GM18511 (cell line): Measurements from ENCODE around the gene FLII.
"Not testable (repeated sequence)": the region's sequence is repeated elsewhere in the genome, so short reads cannot be mapped to it uniquely, and the experiment has no call there.

Experiments
- ATAC-seq: cut with Tn5 transposase; IDR thresholded peaks from one replicate; pipeline ENCODE4 v1.9.1; 2021; ENCODE audit warnings: mild to moderate bottlenecking, moderate library complexity; ENCODE audit not compliant: unreplicated experiment

The FLII gene

DNA sequence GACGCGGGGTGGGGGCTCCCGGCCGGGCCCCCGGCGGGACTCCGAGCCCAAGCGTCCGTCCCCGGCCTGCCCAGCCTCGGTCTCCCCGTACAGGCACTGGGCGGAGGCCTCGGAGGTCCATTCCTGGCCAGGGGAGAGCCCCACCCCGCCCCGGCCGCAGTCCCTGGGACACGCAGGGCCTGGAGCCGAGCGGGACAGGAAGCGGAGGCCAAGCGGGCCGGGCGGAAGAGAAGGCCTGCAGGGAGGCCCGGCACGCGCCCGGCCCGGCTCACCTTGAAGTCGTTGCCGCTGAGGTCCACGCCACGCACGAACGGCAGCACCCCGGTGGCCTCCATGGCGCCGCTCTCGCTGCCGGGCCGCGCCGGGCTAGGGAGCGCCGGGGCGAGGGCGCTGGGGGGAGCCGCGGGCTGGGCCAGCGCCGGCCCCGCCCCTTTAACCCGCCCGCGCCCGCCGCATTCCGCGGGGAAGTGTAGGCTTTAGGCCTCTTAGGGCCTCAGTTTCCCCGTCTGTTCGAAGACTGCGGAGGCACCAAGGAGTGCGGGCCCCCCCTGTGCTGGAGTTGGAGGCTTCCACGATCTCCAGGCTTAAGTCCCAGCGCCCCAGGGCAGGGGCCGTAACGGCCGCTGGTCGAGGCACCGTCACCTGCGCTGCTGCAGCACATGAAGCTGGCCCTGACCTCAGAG lies at the start of gene FLII:
Gene FLII (minus strand): TSS at position 383 of the 683 bp plus-strand sequence. CDS start 48 bp downstream, at position 335.
- ATAC-seq, result peak; percentile 27

DNA sequence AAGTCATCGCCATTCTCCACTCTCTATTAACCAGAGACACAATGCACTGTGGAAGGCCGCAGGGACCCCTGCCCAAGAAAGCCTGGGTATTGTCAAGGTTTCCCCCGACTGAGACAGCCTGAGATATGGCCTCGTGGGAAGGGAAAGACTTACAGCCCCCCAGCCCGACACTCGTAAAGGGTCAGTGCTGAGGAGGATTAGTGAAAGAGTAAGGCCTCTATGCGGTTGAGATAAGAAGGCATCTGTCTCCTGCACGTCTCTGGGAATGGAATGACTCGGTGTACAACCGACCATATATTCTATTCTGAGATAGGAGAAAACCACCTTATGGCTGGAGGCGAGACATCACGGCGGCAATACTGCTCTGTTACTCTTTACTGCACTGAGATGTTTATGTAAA lies 44.7 kb upstream of the FLII start:
- not testable (repeated sequence) for ATAC-seq

DNA sequence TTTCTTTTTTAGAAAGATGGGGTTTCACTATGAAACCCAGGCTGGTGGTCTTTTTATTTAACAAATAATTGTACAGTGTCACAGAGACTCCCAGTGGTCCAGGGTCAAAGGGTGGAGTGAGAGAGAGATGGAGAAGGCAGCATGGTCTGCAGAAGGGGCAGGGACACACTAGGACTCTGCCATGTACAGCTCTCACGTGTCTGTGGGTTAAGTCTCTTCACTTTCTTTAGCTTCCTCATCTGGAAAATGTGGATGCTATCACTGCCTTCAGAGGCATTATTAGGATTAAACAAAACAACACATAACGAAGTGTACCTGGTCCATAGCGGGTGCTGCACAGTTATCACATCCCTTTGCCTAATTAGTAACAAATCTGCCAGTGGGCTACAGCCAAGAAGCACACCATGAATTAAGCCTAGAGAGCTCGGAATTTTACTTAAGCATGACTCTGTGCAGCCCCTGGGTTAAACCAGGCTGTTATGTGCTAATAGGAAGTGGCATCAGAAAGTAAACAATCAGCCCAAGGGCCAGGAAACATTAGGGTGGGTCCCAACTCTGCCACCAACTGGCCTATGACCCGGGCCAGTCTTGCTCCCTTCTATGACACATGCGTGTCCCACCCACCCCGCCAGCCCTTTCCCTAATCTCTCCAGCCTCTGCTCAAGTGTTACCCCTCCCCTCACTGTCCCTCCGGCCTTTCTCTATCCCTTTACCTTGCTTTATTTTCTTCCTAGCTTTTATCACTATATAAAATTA lies 42.4 kb upstream of the FLII start:
- no peak for ATAC-seq

DNA sequence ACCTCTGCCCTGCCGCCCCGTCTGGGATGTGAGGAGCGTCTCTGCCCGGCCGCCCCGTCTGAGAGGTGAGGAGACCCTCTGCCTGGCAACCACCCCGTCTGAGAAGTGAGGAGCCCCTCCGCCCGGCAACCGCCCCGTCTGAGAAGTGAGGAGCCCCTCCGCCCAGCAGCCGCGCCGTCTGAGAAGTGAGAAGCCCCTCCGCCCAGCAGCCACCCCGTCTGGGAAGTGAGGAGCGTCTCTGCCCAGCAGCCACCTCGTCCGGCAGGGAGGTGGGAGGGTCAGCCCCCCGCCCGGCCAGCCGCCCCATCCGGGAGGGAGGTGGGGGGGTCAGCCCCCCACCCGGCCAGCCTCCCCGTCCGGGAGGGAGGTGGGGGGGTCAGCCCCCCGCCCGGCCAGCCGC lies 39.5 kb upstream of the FLII start:
- ATAC-seq, result not testable (repeated sequence)

DNA sequence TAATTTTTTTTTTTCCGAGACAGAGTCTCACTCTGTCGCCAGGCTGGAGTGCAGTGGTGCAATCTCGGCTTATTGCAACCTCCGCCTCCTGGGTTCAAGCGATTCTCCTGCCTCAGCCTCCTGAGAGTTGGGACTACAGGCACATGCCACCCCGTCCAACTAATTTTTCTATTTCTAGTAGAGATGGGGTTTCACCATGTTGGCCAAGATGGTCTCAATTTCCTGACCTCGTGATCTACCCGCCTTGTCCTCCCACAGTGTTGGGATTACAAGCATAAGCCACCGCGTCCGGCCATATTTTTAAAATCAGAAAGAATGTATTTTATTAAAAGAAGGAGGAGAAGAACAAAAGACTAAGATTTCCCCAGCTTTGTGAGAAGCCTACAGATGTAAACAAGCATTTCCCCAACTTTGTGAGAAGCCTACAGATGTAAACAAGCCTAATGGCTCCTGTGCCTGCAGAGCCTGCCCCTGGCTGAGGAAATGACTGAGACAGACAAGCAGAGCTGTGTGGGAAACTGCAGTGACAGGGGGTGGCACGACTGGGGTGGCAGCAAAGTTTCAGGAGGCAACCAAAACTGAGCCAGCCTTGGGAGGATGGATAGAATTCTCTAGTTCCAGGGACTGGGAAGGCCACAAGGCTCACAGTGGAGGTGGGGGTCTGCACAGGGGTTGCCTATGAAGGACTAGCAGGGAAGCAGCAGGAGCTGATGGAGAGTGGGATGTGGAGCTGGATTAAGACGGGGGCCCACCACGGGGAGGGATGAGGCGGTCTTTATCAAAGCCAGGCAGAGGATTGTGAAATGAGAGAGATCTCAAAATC lies 33.4 kb upstream of the FLII start:
- ATAC-seq, result no peak

DNA sequence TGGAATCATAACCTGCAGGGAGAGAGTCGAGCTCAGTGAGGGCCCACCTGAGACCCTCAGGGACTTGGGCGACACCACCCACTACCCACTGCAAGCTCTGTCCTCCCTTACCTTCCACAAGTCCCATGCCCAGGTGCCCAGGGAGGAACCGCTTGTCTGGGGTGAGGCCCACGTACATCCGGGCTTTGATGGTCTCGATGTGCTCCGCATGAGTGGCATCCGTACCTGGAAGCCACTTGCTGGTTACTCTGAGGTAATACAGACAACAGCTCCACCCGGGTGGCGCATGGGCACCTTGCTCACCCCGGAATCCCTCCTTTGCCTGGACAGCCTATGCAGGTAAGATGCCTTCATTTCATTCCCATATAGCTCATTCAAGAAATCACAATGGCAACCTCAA lies 26.8 kb upstream of the FLII start:
- ATAC-seq, result no peak

DNA sequence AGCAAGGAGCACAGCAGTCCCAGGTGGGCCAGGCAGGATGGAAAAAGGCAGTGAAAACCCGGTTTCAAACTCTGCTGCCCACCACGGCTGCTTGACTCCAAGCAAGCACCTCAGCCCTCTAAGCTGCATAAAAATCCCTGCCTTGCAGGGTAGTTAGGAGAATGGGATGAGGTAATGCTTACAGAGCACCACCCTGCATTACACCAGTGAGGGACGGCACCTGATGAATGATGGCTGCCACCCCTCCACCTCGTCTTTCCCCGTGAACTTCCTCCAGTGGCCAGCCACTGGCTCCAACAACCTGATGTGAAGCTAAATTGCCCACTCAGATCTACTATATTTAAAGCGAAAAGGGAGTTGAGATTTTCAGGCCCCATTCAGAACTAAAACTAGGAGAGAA lies 23.2 kb upstream of the FLII start:
- ATAC-seq, result no peak

DNA sequence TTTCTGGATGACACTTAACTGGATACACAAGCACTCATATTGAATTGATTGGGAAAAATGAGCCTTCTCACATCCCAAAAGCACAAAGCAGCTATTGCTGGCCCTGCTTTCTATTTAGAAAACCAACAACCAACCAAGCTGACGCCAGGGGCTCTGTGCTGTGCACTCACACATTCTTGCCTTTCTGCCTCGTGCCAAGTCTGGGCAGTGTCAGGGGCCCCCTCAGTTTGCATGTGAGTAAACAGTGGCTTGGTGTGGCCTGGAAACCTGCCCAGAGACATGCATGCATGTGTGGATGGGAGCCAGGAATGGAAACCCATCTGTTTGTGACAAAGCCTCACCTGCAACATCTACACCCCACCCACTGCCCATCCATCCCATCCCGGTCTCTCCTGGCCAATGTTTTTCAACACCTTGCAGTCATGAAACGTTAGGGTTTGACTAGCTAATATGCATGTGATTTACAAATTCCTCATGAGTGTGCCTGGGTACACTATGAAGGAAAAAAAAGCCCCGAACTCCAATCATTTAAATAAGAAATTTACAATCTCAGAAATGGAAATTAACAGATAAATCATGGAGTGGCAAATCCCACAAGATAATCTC lies 22.3 kb upstream of the FLII start:
- no peak for ATAC-seq

DNA sequence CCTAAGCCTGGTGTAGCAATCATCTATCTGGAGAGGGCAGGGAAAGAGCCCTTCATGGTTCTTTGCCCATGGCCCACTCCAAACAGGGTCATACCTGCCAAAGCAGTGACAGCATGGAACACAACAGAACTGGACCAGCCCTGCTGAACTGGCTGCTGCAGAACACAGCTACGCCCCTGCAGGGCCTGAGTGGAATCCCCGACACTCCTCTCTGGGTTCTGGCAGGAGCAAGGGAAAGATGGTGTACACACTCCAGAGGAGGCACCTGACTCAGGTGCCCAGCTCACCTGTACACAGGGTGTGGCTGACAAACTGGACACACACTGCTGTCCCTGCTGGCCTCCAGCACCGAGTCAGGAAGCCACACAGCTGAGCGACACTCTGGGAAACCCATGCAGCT lies 21.7 kb upstream of the FLII start:
- no peak for ATAC-seq

DNA sequence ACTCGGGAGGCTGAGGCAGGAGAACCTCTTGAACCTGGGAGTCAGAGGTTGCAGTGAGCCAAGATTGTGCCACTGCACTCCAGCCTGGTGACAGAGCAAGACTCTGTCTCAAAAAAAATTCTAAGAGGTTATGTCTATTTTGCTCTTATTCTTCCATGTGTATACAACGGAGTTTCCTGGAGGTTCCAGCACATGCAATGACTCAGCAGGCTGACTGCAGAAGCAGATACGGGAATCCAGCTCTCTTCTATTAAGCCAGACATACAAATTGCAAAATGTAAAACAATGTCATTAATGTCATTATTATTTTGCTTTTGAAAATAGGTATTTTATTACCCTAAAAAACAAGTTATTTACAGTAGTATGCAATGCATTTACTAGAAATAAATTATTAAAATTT lies 20.3 kb upstream of the FLII start:
- no peak for ATAC-seq

DNA sequence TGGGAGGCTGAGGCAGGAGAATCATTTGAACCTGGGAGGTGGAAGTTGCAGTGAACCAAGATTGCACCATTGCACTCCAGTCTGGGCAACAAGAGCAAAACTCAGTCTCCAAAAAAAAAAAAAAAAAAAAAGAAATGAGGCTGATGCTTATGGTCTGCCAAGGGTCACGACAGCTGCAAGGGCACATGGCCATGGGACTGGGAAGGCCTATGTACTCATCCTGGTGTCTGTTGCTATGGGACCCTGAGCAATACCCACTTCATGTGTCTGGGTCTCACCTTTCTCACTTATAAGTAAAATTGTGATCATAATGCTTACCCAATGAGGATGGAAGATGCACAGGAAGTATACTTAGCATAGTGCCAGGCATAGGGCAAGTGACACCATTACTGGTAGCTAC lies 18.5 kb upstream of the FLII start:
- ATAC-seq, result no peak

DNA sequence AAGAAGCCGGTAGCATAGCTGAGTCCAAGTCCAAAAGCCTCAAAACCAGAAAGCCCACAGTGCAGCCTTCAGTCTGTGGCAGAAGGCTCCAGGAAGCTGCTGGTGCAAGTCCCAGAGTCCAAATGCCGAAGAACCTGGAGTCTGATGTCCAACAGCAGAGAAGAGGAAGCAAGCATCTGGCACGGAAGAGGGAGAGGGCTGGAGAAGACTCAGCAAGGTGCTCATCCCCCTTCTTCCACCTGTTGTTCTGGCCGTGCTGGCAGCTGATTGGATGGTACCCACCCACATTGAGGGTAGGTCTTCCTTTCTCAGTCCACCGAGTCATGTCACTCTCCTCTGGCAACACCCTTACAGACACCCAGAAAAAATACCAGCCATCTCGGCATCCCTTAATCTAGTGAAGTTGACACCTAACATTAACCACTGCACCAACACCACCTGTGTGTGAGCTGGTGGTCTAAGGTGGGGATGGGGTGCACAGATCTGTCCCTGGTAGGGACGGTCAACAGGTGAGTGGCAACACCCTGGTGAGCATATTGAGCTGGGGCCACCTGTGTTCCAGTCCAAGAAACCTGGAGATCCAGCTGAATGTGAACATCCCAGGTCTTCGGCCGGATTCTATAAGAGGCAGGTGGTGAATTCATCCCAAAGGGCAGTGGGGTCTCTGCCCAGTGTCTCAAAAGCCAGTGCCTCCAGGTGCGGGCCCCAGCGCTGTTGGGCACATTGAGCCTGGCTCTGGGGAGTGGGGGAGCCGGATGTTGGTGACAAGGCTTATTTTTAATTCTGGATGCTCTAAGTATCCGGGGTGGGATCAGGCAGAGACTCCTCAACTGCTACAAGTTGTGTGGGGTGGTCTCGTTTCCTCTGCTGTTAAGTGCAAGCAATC lies 11.8 kb upstream of the FLII start:
- ATAC-seq, result no peak

DNA sequence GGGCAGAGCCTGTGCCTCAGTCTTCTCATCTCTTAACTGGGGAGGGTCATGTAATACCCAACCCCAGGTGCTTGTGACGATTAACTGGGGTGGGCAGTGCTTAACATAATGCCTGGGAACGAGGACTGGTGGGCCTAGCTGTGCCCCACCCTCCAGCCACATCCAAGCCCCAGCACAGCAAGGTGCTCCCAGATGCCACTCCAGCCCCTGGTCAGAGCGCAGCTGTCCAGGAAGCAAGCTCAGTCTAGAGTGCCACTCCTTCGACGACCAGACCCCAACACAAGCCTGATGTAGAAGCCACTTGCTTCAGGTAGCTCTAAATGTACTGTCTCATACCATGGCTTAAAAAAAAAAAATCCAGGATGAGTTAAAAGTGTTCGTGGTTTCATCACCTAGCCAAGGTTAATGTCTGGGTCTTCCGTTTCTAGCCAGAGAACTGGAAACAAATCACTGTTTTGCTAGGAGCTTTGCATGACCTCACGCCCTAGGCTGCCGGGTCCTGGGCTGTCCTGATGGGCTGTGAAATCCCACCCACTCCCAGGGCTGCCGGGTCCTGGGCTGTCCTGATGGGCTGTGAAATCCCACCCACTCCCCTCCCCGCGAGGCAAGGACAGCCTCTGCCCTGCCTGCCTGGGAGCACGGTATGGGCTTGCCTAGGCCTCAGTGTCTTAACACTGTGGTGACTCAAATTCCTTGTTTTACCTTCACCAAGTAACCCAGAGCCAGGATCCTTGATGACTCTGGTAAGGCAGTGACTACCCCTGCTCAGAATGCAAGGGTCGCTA lies 9.6 kb upstream of the FLII start:
- ATAC-seq, result no peak

DNA sequence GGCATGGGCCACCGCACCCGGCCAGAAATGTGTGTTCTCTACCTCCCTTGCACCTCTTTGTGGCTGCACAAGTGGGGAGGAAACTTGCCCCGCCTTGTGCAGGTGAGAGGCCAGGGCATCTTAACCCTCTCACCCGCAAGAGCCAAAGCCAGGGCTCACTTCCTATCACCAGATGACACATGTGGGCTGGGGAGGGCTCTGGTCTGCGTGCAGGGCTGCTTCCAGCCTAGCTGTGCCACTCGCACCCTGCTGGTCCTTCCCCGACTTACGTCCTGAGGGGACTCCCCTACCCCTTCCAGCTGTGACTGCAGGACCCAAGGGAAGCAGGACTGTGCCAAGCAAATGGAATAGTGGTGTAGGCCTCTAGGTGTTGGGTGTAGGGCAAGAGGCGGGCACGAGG lies 8.8 kb upstream of the FLII start:
- ATAC-seq, result no peak

DNA sequence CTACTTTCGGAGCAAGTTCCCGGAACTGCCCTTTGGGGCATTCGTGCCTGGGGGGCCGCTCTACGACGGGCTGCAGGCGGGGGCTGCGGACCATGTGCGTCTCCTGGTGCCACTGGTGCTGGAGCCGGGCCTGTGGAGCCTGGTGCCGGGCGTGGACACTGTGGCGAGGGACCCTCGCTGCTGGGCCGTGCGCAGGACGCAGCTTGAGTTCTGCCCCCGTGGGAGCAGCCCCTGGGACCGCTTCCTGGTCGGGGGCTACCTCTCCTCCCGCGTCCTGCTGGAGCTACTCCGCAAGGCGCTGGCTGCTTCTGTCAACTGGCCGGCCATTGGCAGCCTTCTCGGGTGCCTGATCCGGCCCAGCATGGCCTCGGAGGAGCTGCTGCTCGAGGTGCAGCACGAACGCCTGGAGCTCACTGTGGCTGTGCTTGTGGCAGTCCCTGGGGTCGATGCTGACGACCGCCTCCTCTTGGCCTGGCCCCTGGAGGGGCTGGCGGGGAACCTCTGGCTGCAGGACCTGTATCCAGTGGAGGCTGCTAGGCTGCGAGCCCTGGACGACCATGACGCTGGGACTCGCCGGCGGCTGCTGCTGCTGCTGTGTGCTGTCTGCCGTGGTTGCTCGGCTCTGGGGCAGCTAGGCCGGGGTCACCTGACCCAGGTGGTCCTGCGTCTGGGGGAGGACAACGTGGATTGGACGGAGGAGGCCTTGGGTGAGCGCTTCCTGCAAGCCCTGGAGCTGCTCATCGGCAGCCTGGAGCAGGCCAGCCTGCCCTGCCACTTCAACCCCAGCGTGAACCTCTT lies 5.5 kb upstream of the FLII start:
- ATAC-seq, result no peak

DNA sequence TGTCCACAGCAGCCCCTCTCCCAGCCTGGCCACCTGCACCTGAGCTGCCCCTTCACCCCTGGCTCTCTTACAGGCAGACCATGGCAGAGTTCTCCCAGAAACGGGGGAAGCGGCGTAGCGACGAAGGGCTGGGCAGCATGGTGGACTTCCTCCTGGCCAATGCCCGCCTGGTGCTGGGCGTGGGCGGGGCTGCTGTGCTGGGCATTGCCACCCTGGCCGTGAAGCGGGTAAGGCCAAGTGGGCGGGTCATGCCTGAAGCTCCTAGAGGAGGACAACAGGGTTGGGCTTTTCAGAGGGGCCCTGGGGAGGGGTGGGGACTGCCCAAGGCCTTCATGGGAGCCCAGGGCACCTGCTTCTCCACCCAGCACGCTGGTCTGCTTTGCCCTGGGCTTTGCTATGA lies 4.1 kb upstream of the FLII start:
- ATAC-seq, result no peak

DNA sequence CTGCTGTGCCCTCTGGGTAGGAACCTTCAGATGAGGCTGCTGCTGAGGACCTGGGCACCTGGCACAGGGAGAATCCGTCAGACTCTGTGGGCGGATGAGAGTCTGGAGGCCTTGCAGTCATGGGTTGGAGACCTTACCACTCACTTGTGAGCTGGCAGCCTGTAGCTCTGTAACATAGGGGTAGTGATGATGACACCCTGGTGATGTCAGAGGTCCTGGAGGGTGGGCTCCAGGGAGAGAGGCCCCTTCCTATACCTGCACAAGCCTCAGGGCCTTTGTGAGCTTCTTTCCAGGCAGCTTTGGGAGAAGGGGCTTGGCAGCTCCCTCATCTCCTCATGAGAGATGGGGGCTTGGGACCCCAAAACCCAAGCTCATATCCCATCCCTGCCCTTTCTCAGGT lies 3.6 kb upstream of the FLII start:
- no peak for ATAC-seq

DNA sequence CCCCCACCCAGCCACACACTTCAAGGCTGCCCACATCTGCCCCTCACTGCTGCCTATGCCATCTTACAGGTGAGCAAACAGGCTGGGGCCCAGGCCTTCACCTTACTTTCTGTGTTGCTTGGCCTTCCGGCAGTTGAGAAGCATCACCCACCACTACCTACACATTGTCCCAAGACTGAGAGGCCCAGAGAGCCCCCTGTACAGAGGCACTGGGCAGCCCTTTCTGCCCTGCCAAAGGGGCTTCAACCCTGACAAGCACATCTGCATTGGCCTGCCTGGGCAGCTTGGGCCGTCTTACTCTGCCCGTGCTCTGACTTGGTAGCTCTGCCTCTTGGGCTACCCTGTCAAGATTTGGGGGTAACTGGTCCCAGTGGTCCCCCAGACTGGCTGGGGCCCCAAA lies 3.1 kb upstream of the FLII start:
- ATAC-seq, result no peak

DNA sequence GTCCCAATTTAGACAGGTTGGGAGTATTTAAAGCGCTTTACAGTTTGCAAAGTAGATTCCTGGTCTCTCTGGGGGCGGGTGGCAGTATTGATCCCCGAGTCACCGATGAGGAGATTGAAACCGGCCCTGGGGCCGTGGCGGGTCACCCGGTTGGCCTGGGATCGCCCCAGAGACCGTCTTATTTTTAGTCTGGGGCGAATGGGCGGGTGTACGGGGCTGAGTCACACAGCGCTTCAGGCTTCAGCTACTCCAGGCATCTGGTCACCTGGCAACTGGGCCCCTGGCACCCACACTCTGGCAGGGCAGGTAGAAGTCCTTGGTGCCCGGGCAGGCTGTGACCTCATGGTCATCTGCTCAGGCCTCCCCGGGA lies 2.6 kb upstream of the FLII start:
- peak; percentile 18 for ATAC-seq
